ENCODE results near the gene PLPP3.

GRCh38 chr1:56483104-56483503 lies 96.3 kb downstream of the PLPP3 start:
- TF ChIP-seq, protein P1, sequence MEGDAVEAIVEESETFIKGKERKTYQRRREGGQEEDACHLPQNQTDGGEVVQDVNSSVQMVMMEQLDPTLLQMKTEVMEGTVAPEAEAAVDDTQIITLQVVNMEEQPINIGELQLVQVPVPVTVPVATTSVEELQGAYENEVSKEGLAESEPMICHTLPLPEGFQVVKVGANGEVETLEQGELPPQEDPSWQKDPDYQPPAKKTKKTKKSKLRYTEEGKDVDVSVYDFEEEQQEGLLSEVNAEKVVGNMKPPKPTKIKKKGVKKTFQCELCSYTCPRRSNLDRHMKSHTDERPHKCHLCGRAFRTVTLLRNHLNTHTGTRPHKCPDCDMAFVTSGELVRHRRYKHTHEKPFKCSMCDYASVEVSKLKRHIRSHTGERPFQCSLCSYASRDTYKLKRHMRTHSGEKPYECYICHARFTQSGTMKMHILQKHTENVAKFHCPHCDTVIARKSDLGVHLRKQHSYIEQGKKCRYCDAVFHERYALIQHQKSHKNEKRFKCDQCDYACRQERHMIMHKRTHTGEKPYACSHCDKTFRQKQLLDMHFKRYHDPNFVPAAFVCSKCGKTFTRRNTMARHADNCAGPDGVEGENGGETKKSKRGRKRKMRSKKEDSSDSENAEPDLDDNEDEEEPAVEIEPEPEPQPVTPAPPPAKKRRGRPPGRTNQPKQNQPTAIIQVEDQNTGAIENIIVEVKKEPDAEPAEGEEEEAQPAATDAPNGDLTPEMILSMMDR (IDR thresholded peaks at IDR 0.05) = no peak
- TF ChIP-seq POLR2AphosphoS5 (IDR thresholded peaks at IDR 0.05) (no peak), POLR2A (IDR thresholded peaks at IDR 0.05) (no peak)
